Skin epidermis (tissue), 12 donors: ENCODE measurements around the gene ERCC6.
A peak's percentile ranks its signal among the peaks of the same experiment; 100 is the strongest.

ENCODE experiments used
- H3K27ac ChIP-seq, 21 experiments: fragments of 200-600 bp; sonication (generic) in 11 of 21; one replicate each; pipeline ENCODE4 v1.5.0; 2020; ENCODE audit warnings: mild to moderate bottlenecking in 3 of 21, inconsistent platforms in 2 of 21, moderate library complexity in 2 of 21
- H3K4me3 ChIP-seq, 7 experiments: fragments of 200-600 bp; sonication (generic) in 2 of 7; one replicate each; pipeline ENCODE4 v1.5.0; 2020; ENCODE audit warnings: inconsistent platforms in 2 of 7, mild to moderate bottlenecking in 2 of 7, moderate library complexity in 1 of 7

ERCC6 gene

DNA sequence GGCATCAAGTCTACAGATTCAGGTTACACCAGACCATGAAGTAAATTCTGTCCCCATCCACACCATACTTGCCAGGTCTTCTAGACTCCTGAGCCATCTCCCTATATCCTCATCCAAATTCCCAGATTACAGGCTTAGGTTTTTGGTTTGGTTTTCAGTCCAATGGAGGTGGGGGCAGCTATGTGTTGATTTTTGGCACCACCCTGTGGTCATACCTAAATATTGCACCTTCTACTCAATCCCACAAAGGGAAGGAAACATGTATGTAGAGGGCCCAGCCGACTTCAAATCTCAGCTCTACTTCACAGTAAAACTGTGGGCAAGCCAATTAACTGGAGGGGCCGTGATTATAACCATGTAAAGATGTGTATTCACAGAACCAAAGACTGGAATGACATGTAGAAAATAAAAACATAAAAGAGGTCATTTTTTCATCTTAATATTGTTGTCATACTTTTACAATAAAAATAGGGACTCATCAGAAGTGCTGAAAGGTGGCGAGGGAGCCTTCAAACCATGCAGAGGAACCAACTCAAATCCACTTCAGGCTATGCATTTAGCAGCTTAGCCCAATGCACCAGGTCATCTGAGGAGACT lies 19.8 kb downstream of the ERCC6 start:
- Histone ChIP-seq H3K27ac (no peak overlapping the region), H3K4me3 (no peak overlapping the region)

GRCh38 chr10:49518566-49518965 lies 20.4 kb downstream of the ERCC6 start:
- H3K4me3 ChIP-seq: no peak overlapping the region
- H3K27ac ChIP-seq: no peak overlapping the region

GRCh38 chr10:49516216-49516970 lies 22.5 kb downstream of the ERCC6 start:
- H3K27ac ChIP-seq: no peak overlapping the region
- no peak overlapping the region for H3K4me3 ChIP-seq

GRCh38 chr10:49512121-49512809 lies 26.7 kb downstream of the ERCC6 start:
- no peak overlapping the region for H3K27ac ChIP-seq
- no peak overlapping the region for H3K4me3 ChIP-seq

DNA sequence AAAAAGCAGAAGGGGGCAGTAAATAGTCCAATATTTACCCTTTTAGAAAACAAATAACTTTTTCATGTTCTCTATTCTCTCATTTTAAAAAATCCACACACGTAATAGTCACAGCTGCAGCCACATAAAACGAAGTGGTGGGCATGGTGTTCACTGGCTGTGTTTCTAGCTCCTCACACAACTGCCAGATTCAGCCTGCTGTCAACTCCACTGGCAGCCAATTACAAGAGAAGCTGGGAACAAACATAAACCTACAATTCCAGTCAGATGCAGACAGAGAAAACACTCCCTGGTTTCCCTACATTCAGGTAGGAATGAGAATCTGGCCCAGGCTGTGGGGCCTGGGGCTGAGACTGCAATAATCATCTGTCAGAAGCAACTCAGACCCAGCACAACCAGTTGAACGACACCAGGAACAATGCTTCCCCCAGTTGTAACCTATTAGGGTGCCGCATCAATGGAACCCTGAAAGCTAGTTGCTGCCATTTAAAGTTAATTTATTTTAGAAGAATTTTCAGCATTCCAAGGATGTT lies 29.1 kb downstream of the ERCC6 start:
- peak overlapping the region in 3 of 21 experiments; percentile 19 to 30 (median 19) for H3K27ac ChIP-seq
- no peak overlapping the region for H3K4me3 ChIP-seq

DNA sequence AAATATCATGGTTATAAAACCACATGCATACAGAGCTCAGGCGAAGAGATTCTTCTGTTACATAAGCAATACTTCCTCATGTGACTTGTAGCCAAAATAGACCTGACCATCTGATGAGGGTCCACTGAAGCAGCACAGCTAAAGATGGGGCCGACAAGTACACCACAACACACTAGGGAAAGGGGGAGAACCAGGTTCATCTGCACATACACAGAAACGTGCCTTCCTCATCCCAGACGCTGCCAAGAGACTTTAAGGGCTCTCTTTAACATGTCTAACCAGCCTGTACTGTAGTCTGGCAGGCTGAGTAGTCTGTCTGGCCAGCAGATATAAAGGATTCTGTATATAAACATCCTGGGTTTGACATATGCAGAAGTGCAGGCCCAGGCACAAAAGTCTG lies 30.3 kb downstream of the ERCC6 start:
- Histone ChIP-seq H3K27ac (peak overlapping the region in 3 of 21 experiments; percentile 8 to 69 (median 8)), H3K4me3 (no peak overlapping the region)

DNA sequence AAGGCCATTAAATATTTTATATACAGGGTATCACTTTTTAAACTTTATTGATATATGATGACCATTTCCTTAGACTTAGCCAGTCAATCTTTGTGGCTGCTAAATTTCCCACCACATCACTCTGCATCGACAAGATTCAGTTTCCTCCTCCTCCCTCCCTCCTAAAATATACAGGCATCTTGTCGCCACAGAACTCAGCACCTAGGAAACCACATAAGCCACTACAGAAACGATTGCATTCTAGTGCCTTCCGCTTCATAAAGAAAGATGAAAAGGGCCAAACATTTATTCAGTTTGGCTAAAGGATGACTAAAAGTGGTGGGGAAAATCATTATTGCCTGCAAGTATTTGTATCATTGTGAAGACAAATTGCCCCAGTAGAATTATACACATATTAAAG lies 30.7 kb downstream of the ERCC6 start:
- peak overlapping the region in 2 of 21 experiments; percentile 8 to 69 for H3K27ac ChIP-seq

DNA sequence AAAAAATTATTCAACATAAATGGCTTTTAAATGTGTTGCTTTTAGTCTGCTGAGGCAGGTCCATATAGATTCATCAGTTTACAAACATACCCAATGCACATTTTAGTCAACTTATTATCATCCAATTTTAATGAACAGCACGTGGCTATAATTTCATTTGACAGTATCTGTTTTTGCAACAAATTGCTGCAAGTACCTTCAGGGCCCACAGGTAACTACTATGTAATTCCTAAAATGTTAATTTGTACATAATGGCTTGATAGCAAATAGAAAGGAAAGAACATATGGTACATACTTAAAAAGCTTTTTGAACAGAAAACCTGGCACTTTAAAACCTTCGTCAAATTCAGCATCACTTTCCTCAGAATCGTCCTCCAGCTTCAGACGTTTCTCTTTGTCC lies 33.3 kb downstream of the ERCC6 start:
- no peak overlapping the region for H3K4me3 ChIP-seq
- no peak overlapping the region for H3K27ac ChIP-seq

More for the DNA sequence above, 30.7 kb downstream of the ERCC6 start:
- H3K4me3 ChIP-seq: no peak overlapping the region

DNA sequence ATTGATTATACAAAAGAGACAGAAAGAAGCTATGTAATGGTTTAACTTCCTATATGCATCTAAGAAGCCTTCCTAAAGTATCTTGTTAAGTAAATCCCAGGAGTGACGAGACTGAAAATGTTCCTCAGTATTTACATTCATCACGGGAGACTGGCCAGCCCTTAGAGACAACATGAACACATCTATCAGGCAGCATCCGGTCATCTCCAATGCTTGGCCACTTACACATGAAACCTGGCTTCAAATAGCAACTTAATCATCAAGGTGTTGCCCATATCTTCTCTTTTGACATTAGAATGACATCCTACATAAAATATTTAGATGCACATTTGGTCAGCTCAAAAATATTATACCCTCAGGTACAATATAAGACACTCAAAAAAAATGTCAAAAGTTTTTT lies 33.8 kb downstream of the ERCC6 start:
- Histone ChIP-seq H3K4me3 (no peak overlapping the region), H3K27ac (no peak overlapping the region)

DNA sequence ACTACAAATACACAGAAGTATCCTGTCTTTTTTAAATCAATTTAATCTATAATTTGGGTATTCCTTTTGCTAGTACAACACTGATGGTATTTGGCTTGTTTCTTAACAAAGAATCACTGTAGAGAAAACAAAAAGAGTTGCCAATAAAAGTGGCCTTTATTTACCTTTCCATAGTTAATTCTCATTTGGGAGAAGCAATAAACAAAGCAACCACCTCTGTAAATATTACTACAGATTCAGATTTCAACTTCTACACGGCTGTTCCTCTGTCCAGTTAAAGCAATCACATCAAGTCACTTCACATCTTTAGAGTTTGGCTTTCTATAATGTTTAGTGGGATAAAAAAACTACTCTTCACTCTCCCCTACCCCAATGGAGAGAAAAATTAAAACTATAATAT lies 34.4 kb downstream of the ERCC6 start:
- Histone ChIP-seq H3K27ac (no peak overlapping the region), H3K4me3 (no peak overlapping the region)

DNA sequence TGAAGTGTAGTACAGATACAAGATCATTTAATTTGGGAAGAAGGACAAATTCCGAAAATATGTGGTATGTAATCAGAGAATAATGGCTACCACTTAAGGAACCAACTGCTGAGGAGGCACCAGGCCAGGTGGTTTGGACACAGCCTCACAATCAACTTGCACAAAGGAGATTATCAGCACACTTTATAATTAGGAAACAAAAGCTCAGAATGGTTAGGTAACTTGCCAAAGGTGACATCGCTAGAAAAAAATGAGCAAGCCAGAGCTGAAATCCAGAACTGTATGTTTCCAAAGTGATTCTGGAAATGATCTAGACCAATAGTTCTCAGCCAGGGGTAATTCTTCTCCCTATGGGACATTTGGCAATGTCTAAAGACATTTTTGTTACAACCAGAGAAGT lies 36.6 kb downstream of the ERCC6 start:
- no peak overlapping the region for H3K27ac ChIP-seq
- H3K4me3 ChIP-seq: no peak overlapping the region

DNA sequence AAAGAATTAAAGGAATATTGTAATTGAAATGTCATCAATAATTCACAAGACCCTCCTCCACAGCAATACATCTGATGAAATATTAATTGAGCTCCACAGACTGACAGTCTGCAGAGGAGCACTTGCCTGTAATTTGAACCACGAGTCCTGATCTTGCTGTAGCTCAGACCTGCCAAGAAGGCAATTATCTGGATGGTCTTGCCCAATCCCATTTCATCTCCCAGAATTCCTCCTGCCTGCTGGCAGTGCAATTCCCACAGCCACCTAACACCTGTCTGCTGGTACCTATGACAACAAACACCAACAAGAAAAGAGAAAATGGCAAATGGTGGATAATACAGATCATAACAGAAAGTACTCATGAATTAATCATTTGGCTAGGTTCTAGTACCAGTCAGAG lies 38.5 kb downstream of the ERCC6 start:
- H3K4me3 ChIP-seq: no peak overlapping the region
- no peak overlapping the region for H3K27ac ChIP-seq

DNA sequence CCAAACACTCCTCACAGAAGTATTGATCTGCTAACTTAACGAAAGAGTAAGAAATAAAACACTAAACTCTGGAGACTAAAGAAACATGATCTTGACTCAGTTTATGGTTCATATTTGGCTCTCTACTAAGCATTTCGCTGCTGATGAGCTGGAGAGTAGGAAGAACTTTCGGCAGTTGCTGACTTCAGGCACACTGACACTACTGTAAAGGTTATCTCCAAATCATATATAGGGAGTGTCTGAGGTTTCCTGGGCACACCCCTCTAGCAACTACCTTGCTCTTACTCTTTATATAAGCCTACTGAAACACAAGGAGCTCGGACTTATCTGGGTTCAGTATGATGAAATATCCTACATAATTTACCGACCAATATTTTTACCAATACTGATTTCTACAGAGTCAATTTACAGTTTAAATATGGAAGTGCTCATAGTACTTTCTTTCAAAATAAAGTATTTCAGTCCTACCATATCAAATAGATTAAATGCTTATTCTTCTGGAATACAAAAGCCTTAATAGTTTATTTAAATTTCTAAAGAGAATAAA lies 39.5 kb downstream of the ERCC6 start:
- Histone ChIP-seq H3K4me3 (no peak overlapping the region), H3K27ac (no peak overlapping the region)

DNA sequence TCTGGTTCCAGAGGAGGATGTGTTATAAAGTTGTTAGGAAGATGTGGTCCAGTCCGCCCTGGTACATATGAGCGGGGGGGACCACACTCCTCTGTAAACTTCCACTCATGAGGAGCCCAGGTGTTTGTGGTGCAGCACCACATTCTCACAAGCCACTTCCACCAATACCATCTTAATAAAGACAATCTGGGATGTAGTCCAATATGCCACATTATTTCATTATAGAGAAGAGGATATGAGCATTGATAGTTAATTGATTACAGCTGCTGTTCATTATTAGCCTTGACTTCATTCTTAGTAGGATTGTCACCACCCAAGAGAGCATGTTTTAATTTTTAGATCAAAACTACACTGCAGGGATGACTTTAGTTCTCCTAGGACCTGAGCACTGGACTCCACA lies 40.5 kb downstream of the ERCC6 start:
- Histone ChIP-seq H3K4me3 (no peak overlapping the region), H3K27ac (no peak overlapping the region)

DNA sequence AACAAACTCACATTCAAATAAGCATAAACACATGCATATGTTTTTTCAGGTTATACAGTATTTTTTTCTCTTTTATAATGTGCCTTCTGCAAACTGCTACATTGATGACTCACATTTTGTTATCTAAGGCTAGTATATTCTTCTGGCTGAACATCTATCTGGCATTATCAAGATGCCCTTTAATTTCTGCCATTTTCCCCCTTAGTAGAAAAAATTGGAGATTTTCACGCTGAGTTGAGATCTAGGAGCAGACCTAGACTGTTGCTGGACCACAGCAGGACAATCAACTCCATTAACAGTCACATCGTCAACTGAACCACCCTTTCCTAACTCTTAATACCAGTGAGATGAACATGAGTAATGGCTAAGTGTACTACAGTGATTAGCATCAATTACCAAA lies 41.6 kb downstream of the ERCC6 start:
- no peak overlapping the region for H3K27ac ChIP-seq
- H3K4me3 ChIP-seq: no peak overlapping the region

DNA sequence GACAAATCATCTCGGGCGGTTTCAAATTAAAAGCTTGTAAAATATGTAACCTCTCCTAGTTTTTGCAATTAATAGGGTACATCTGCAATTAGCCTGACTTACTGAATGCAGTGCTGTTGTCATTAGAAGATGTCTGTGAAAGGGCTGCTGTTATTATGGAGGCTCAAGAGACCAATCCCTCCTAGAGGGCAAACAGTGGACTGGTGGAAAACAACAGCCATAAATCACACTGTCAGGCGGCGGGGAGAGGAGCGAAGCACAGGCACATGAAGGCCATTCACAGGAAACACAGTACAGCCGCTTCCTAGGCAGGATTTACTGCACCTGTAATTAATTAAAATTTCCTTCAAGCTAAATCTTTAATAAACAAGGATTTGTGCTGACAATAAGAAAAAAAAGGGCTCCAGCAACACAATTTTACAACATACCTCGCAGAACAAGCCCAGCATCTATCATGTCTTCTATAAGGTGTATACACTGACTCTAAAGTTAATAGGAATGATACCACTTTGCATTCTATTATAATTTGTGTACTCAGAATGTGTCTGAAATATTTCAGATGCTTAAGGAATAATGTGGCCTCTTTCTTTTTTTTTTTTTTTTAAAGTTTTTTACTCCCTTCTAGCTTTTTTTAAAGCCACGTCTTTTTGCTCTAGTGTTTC lies 50.7 kb downstream of the ERCC6 start:
- Histone ChIP-seq H3K27ac (no peak overlapping the region), H3K4me3 (no peak overlapping the region)

GRCh38 chr10:49486738-49487137 lies 52.2 kb downstream of the ERCC6 start:
- H3K4me3 ChIP-seq: no peak overlapping the region
- no peak overlapping the region for H3K27ac ChIP-seq

DNA sequence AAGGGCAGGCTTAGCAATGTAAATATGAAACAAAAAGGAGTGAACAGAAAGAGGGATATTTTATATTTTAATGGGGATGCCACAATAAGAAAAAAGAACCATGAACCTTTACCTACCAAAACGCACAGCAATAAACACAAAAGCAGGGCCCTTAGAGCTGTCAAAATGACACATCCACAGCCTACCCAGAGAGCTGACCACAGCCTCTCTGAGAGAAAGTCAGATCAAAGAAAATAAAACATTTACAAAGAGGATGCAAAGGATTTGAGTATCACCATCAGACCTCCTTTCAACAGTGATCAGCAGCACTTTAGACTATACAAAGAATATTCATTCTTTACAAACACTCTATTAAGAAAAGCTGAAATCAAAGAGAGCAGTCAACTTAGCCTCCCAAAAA lies 52.9 kb downstream of the ERCC6 start:
- Histone ChIP-seq H3K4me3 (no peak overlapping the region), H3K27ac (no peak overlapping the region)

DNA sequence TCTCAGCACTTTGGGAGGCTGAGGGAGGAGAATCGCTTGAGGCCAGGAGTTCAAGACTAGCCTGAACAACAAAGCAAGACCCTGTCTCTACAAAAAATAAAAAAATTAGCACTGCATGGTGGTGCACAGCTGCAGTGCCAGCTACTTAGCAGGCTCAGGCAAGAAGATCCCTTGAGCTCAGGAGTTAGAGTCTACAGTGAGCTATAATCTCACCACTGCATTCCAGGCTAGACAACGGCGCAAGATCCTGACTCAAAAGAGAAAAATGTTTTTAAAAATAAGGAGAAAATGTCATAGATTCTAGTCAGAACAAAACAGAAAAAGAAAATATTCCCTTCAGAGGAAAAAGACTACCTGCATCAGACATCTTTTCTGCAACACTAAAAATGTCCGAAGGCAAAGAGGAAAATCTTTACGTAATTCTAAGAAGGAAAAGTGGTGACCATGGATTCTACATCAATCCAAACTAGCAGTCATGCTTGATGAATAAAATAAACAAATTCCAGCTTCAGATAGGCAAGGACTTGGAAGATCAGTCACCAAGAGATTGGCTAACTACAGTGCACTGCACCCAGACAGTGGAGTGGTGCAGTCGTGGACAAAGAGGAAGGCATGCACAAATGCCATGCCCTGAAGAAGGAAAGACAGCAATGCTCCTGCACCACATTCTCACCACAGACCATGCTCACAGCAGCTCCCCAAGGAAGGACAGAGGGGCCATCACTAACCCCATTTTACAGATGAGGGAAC lies 54.3 kb downstream of the ERCC6 start:
- Histone ChIP-seq H3K27ac (no peak overlapping the region), H3K4me3 (no peak overlapping the region)
